HepG2 (cell line): Measurements from ENCODE around the gene SAMD4A.

Experiments used
- BCLAF1 ChIP-seq: fragments of 450-650 bp; IDR thresholded peaks from 2 replicates; pipeline ENCODE4 v1.6.1; 2017; ENCODE audit warnings: mild to moderate bottlenecking
- CTCF ChIP-seq: sonication (generic); formaldehyde crosslinking; IDR thresholded peaks from 2 replicates; pipeline ENCODE4 v1.5.0; 2020; ENCODE audit warnings: mild to moderate bottlenecking, missing genetic modification reagents, moderate library complexity
- ELF1 ChIP-seq: sonication (generic); formaldehyde crosslinking; IDR thresholded peaks from 2 replicates; pipeline ENCODE4 v1.4.0; 2020; ENCODE audit warnings: missing genetic modification reagents
- ESRRA ChIP-seq: sonication (generic); formaldehyde crosslinking; IDR thresholded peaks from 2 replicates; pipeline ENCODE4 v1.5.1; 2020; ENCODE audit warnings: mild to moderate bottlenecking, low read depth, missing genetic modification reagents
- SP2 ChIP-seq: sonication (generic); formaldehyde crosslinking; IDR thresholded peaks from 2 replicates; pipeline ENCODE4 v1.5.1; 2020; ENCODE audit warnings: mild to moderate bottlenecking, missing genetic modification reagents
- ZFP82 ChIP-seq: sonication (generic); formaldehyde crosslinking; IDR thresholded peaks from 2 replicates; pipeline ENCODE4 v1.5.1; 2020; ENCODE audit warnings: mild to moderate bottlenecking, missing genetic modification reagents, borderline replicate concordance

GRCh38 chr14:54658836-54659235, 91.9 kb downstream of the SAMD4A start:
- TF ChIP-seq ELF1: no peak
- no peak for TF ChIP-seq SP2
- no peak for TF ChIP-seq ZFP82 (CRISPR knock-in tag)
- no peak for TF ChIP-seq CTCF (CRISPR knock-in tag)
- TF ChIP-seq ESRRA (CRISPR knock-in tag): no peak
- no peak for TF ChIP-seq BCLAF1
